Heart right ventricle (tissue), 12 donors: ENCODE results near the gene NPIPA2. TPM values are rescaled to one million over a fixed set of nuclear protein-coding genes. Genes with fewer than 3 reads are reported as not detected.

ENCODE experiments used
- polyA plus RNA-seq, 2 donors: library from polyadenylated mRNA; stranded (reverse); fragments of 200-250 nt; gene quantifications; one replicate each; pipeline ENCODE4 v1.2.3, GENCODE V29; 2013
- total RNA-seq, 10 donors: library from RNA; stranded (reverse); fragmentation: NEBNext Ultra II Directional in 3 of 10; extraction: Animal tissue kit (Norgen Biotek cat#: 25700) in 3 of 10; gene quantifications; one replicate each; pipeline versions ENCODE4 v1.2.1 to v1.2.4, GENCODE V29; 2021 to 2023
- donor health status: ischemic (EF 13 %, LVEDD 7.1; RV severe dilation, severe dysfunction).
- donor health status: healthy with polysubstance abuse.
- donor health status: DM: no; HTN: yes; CAD: no.
- donor health status: DM: no; HTN: no; CAD: no.
- donor health status: ischemic (EF 25% LVEDD 6.9; RV normal size, moderate dysfunction).
- donor health status: ischemic (EF 25% LVEDD 5.7; RV mildly dilated, moderate dysfunction).
- donor health status: healthy.
- donor health status: nonischemic (EF 11% LVEDD 7.7; RV severe dilation, severe dysfunction).
- donor health status: DM: yes; HTN: yes; CAD: no.
- donor health status: PGD.
- donor health status: ischemic (EF 29% LVEDD 5.4; RV normal size, mild dysfunction).
- donor health status: nonischemic (EF 23%, LVEDD 6.1; RV moderate dilation, normal function).

Gene NPIPA2
- total and polyA plus RNA-seq, 12 donors, result 0.20 to 10.6 (median 2.4) TPM; not detected in 1

Other genes starting within 250 kb of the NPIPA2 start
- gene PARN, start 112.3 kb upstream of the NPIPA2 start, total RNA-seq, result 10 to 100 TPM; 15.3 to 25.3 (median 24.1) TPM
- 10 to 100 TPM in 1 of 2 donors, 1 to 10 TPM in 1; 7.0 to 12.2 TPM for gene PARN, start 112.3 kb upstream of the NPIPA2 start, polyA plus RNA-seq
- 10 to 100 TPM; 33.2 to 42.5 (median 36.5) TPM for gene BFAR, start 109.6 kb upstream of the NPIPA2 start, total RNA-seq
- 10 to 100 TPM; 21.7 to 31.5 TPM for gene BFAR, start 109.6 kb upstream of the NPIPA2 start, polyA plus RNA-seq
- not detected for gene PLA2G10, start 48.2 kb upstream of the NPIPA2 start, total RNA-seq
- under 1 TPM in 1 of 2 donors, not detected in 1; 0.03 TPM for gene PLA2G10, start 48.2 kb upstream of the NPIPA2 start, polyA plus RNA-seq
- 1 to 10 TPM in 5 of 10 donors, under 1 TPM in 2, not detected in 3; 0.42 to 3.6 (median 2.2) TPM for gene NPIPA3, start 39.1 kb upstream of the NPIPA2 start, total RNA-seq
- gene NPIPA3, start 39.1 kb upstream of the NPIPA2 start, polyA plus RNA-seq, result 1 to 10 TPM in 1 of 2 donors, under 1 TPM in 1; 0.94 to 2.8 TPM
- 100 to 1,000 TPM in 8 of 10 donors, 10 to 100 TPM in 2; 98.4 to 156 (median 123) TPM for gene NOMO1, start 91.2 kb downstream of the NPIPA2 start, total RNA-seq
- 10 to 100 TPM; 21.4 to 54.2 TPM for gene NOMO1, start 91.2 kb downstream of the NPIPA2 start, polyA plus RNA-seq
- 10 to 100 TPM; 31.2 to 52.1 (median 39.5) TPM for gene NPIPA1, start 194.9 kb downstream of the NPIPA2 start, total RNA-seq
- gene NPIPA1, start 194.9 kb downstream of the NPIPA2 start, polyA plus RNA-seq, result 100 to 1,000 TPM in 1 of 2 donors, 10 to 100 TPM in 1; 45.0 to 165 TPM
- gene PDXDC1, start 232.5 kb downstream of the NPIPA2 start, total RNA-seq, result 10 to 100 TPM; 63.9 to 88.5 (median 72.0) TPM
- gene PDXDC1, start 232.5 kb downstream of the NPIPA2 start, polyA plus RNA-seq, result 10 to 100 TPM; 24.9 to 41.0 TPM